Measurements from ENCODE around the gene SOX6. TPM values are rescaled to one million over a fixed set of nuclear protein-coding genes. Genes with fewer than 3 reads are reported as not detected.

SOX6 gene
- total and polyA plus RNA-seq, 2 of the 13 experiments (the other 11 are each of a cell fraction or from before 2014, with no cell fraction given), result 2.6 to 11.2 TPM

DNA sequence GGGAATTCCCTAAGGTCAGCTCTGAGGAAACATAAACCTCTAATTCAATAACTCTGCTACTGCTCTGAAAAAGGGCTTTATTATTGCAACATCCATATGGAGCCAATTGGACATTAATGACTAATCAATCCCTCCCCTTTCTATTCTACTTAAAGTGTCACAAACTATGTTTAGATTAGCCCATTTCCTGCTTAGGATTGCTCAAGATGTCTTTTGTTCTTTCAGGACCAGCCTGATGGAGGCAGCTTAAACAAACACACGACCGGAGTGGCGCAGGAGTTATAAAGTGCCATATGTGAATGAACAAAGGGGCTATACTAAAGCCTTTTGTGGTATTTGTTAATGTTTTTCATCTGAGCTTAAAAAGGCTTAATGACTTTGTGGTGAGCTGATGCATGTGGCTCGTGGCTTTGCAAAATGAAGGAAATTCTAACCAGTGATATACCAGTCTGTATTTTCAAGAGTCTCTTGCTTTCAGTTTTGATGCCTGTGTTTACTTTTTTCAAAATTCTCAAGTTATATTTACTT lies 354.4 kb downstream of the SOX6 start (continued):
- TF ChIP-seq, protein P1, sequence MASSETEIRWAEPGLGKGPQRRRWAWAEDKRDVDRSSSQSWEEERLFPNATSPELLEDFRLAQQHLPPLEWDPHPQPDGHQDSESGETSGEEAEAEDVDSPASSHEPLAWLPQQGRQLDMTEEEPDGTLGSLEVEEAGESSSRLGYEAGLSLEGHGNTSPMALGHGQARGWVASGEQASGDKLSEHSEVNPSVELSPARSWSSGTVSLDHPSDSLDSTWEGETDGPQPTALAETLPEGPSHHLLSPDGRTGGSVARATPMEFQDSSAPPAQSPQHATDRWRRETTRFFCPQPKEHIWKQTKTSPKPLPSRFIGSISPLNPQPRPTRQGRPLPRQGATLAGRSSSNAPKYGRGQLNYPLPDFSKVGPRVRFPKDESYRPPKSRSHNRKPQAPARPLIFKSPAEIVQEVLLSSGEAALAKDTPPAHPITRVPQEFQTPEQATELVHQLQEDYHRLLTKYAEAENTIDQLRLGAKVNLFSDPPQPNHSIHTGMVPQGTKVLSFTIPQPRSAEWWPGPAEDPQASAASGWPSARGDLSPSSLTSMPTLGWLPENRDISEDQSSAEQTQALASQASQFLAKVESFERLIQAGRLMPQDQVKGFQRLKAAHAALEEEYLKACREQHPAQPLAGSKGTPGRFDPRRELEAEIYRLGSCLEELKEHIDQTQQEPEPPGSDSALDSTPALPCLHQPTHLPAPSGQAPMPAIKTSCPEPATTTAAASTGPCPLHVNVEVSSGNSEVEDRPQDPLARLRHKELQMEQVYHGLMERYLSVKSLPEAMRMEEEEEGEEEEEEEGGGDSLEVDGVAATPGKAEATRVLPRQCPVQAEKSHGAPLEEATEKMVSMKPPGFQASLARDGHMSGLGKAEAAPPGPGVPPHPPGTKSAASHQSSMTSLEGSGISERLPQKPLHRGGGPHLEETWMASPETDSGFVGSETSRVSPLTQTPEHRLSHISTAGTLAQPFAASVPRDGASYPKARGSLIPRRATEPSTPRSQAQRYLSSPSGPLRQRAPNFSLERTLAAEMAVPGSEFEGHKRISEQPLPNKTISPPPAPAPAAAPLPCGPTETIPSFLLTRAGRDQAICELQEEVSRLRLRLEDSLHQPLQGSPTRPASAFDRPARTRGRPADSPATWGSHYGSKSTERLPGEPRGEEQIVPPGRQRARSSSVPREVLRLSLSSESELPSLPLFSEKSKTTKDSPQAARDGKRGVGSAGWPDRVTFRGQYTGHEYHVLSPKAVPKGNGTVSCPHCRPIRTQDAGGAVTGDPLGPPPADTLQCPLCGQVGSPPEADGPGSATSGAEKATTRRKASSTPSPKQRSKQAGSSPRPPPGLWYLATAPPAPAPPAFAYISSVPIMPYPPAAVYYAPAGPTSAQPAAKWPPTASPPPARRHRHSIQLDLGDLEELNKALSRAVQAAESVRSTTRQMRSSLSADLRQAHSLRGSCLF (CRISPR knock-in tag; IDR thresholded peaks at IDR 0.05; ENCODE audit: borderline replicate concordance), result no peak
- TF ChIP-seq, protein P2, sequence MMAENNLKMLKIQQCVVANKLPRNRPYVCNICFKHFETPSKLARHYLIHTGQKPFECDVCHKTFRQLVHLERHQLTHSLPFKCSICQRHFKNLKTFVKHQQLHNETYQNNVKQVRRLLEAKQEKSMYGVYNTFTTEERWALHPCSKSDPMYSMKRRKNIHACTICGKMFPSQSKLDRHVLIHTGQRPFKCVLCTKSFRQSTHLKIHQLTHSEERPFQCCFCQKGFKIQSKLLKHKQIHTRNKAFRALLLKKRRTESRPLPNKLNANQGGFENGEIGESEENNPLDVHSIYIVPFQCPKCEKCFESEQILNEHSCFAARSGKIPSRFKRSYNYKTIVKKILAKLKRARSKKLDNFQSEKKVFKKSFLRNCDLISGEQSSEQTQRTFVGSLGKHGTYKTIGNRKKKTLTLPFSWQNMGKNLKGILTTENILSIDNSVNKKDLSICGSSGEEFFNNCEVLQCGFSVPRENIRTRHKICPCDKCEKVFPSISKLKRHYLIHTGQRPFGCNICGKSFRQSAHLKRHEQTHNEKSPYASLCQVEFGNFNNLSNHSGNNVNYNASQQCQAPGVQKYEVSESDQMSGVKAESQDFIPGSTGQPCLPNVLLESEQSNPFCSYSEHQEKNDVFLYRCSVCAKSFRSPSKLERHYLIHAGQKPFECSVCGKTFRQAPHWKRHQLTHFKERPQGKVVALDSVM (CRISPR knock-in tag; IDR thresholded peaks at IDR 0.05), result no peak
- TF ChIP-seq SP5 (CRISPR knock-in tag; IDR thresholded peaks at IDR 0.05; ENCODE audit: borderline replicate concordance, low read depth), result peak; percentile 92
- no peak for TF ChIP-seq RFX5 (IDR thresholded peaks at IDR 0.05; ENCODE audit: low read depth, low read length)
- no peak for TF ChIP-seq NFE2L1 (CRISPR knock-in tag; IDR thresholded peaks at IDR 0.05; ENCODE audit: borderline replicate concordance)
- TF ChIP-seq MYNN (CRISPR knock-in tag; IDR thresholded peaks at IDR 0.05; ENCODE audit: low read depth), result no peak
- TF ChIP-seq, protein P3, sequence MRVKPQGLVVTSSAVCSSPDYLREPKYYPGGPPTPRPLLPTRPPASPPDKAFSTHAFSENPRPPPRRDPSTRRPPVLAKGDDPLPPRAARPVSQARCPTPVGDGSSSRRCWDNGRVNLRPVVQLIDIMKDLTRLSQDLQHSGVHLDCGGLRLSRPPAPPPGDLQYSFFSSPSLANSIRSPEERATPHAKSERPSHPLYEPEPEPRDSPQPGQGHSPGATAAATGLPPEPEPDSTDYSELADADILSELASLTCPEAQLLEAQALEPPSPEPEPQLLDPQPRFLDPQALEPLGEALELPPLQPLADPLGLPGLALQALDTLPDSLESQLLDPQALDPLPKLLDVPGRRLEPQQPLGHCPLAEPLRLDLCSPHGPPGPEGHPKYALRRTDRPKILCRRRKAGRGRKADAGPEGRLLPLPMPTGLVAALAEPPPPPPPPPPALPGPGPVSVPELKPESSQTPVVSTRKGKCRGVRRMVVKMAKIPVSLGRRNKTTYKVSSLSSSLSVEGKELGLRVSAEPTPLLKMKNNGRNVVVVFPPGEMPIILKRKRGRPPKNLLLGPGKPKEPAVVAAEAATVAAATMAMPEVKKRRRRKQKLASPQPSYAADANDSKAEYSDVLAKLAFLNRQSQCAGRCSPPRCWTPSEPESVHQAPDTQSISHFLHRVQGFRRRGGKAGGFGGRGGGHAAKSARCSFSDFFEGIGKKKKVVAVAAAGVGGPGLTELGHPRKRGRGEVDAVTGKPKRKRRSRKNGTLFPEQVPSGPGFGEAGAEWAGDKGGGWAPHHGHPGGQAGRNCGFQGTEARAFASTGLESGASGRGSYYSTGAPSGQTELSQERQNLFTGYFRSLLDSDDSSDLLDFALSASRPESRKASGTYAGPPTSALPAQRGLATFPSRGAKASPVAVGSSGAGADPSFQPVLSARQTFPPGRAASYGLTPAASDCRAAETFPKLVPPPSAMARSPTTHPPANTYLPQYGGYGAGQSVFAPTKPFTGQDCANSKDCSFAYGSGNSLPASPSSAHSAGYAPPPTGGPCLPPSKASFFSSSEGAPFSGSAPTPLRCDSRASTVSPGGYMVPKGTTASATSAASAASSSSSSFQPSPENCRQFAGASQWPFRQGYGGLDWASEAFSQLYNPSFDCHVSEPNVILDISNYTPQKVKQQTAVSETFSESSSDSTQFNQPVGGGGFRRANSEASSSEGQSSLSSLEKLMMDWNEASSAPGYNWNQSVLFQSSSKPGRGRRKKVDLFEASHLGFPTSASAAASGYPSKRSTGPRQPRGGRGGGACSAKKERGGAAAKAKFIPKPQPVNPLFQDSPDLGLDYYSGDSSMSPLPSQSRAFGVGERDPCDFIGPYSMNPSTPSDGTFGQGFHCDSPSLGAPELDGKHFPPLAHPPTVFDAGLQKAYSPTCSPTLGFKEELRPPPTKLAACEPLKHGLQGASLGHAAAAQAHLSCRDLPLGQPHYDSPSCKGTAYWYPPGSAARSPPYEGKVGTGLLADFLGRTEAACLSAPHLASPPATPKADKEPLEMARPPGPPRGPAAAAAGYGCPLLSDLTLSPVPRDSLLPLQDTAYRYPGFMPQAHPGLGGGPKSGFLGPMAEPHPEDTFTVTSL (CRISPR knock-in tag; IDR thresholded peaks at IDR 0.05; ENCODE audit: borderline replicate concordance), result peak; percentile 78
- TF ChIP-seq, protein P4, sequence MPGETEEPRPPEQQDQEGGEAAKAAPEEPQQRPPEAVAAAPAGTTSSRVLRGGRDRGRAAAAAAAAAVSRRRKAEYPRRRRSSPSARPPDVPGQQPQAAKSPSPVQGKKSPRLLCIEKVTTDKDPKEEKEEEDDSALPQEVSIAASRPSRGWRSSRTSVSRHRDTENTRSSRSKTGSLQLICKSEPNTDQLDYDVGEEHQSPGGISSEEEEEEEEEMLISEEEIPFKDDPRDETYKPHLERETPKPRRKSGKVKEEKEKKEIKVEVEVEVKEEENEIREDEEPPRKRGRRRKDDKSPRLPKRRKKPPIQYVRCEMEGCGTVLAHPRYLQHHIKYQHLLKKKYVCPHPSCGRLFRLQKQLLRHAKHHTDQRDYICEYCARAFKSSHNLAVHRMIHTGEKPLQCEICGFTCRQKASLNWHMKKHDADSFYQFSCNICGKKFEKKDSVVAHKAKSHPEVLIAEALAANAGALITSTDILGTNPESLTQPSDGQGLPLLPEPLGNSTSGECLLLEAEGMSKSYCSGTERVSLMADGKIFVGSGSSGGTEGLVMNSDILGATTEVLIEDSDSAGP (CRISPR knock-in tag; IDR thresholded peaks at IDR 0.05; ENCODE audit: borderline replicate concordance), result no peak
- TF ChIP-seq ZNF251 (CRISPR knock-in tag; IDR thresholded peaks at IDR 0.05), result no peak
- TF ChIP-seq, protein P5, sequence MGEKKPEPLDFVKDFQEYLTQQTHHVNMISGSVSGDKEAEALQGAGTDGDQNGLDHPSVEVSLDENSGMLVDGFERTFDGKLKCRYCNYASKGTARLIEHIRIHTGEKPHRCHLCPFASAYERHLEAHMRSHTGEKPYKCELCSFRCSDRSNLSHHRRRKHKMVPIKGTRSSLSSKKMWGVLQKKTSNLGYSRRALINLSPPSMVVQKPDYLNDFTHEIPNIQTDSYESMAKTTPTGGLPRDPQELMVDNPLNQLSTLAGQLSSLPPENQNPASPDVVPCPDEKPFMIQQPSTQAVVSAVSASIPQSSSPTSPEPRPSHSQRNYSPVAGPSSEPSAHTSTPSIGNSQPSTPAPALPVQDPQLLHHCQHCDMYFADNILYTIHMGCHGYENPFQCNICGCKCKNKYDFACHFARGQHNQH (CRISPR knock-in tag; IDR thresholded peaks at IDR 0.05), result 0 out of 2 replicates have a peak, but pooled peaks have one; percentile 21
